Loucy (cell line): ENCODE measurements around the gene ADCY2.

Experiments used
- EZH2phosphoT487 ChIP-seq: fragments of 200-600 bp; IDR thresholded peaks from 2 replicates; pipeline ENCODE4 v1.6.1; 2018; ENCODE audit warnings: antibody characterized with exemption, mild to moderate bottlenecking, moderate library complexity, borderline replicate concordance
- TF ChIP-seq, protein P1 (sequence below): fragments of 200-600 bp; sonication (generic); conservative IDR thresholded peaks from 2 replicates; pipeline ENCODE4 v1.5.1; 2014; ENCODE audit warnings: mild to moderate bottlenecking, antibody characterized with exemption, low read length

DNA sequence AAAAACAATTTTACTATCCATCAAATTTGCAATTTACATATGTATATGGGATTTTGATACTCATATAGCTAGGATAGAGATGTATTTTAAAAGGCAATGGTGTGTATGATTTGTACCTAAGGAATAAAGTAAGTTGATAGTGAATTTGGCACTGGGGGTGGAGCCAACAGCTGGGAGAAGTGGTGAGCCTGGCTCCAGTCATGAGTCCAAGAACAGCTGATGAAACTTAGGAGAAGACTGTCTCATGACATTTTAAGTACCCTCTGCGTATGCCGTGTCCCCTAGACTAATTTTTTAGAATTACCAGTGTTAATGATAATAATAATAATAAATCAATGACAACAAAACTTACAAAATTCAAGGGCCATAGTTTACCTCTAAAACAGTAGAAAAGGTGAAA lies 181.4 kb downstream of the ADCY2 start:
- no peak for TF ChIP-seq EZH2phosphoT487
- TF ChIP-seq, protein P1, sequence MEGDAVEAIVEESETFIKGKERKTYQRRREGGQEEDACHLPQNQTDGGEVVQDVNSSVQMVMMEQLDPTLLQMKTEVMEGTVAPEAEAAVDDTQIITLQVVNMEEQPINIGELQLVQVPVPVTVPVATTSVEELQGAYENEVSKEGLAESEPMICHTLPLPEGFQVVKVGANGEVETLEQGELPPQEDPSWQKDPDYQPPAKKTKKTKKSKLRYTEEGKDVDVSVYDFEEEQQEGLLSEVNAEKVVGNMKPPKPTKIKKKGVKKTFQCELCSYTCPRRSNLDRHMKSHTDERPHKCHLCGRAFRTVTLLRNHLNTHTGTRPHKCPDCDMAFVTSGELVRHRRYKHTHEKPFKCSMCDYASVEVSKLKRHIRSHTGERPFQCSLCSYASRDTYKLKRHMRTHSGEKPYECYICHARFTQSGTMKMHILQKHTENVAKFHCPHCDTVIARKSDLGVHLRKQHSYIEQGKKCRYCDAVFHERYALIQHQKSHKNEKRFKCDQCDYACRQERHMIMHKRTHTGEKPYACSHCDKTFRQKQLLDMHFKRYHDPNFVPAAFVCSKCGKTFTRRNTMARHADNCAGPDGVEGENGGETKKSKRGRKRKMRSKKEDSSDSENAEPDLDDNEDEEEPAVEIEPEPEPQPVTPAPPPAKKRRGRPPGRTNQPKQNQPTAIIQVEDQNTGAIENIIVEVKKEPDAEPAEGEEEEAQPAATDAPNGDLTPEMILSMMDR = no peak
